HL-60 (cell line): ENCODE data around the gene ANXA2.

Experiments used
- CTCF ChIP-seq: IDR thresholded peaks from one replicate; pipeline ENCODE4 v1.5.1; 2011; ENCODE audit warnings: low read length, control low read depth, inconsistent platforms; ENCODE audit not compliant: insufficient read depth
- POLR2AphosphoS5 ChIP-seq: IDR thresholded peaks from 2 replicates; pipeline ENCODE4 v1.6.1; 2012; ENCODE audit warnings: low read depth
- REST ChIP-seq: IDR thresholded peaks from 2 replicates; pipeline ENCODE4 v1.6.1; 2012; ENCODE audit warnings: low read depth; ENCODE audit not compliant: insufficient replicate concordance
- SPI1 ChIP-seq: IDR thresholded peaks from 2 replicates; pipeline ENCODE4 v1.6.1; 2012; ENCODE audit warnings: low read depth, mild to moderate bottlenecking, borderline replicate concordance

GRCh38 chr15:60346077-60346476, 51.7 kb downstream of the ANXA2 start:
- TF ChIP-seq CTCF (no peak), REST (no peak), POLR2AphosphoS5 (no peak), SPI1 (no peak)
